HepG2 (cell line): ENCODE results near the gene INPP4B. TPM values are rescaled to one million over a fixed set of nuclear protein-coding genes. Genes with fewer than 3 reads are reported as not detected.

Experiments used
- ATAC-seq: fragments of 200-7000 bp; cut with Tn5 transposase; 3 replicates; pipeline ENCODE4 v1.9.1; 2020; ENCODE audit warnings: mild to moderate bottlenecking, moderate library complexity
- BruUV-seq: library from RNA; stranded (reverse); fragments of 400-500 nt; replicated peaks from 2 replicates; lab custom pipeline; 2021; lab: Mats Ljungman, UMichigan
- CTCF ChIA-PET: fragments of 300-600 bp; formaldehyde crosslinking; extraction: SDS; loops from one replicate; lab custom pipeline; 2021; ENCODE audit warnings: low total read pairs, inconsistent platforms, low intra/inter-chr PET ratio; lab: Yijun Ruan, JAX
- POLR2A ChIA-PET: fragments of 350-600 bp; sonication (Branson Sonifier 250); formaldehyde crosslinking; loops from one replicate; lab custom pipeline; 2020; ENCODE audit warnings: antibody characterized with exemption, inconsistent platforms; lab: Yijun Ruan, JAX
- DNase-seq: peaks from one replicate; pipeline ENCODE4 v3.0.0-alpha.2; 2015; ENCODE audit warnings: low spot score
- FAIRE-seq: peaks from 3 replicates; lab custom pipeline; 2011; peaks lifted over from hg19 to GRCh38; lab: Jason Lieb, UNC
- H2AFZ ChIP-seq: one replicate; pipeline ENCODE4 v1.6.1; 2011; ENCODE audit warnings: low read length, inconsistent platforms
- H3K27ac ChIP-seq: fragments of 300-600 bp; 3 replicates; pipeline ENCODE4 v1.8.0; 2011; ENCODE audit warnings: mixed run types, mild to moderate bottlenecking, mixed read lengths, low read length, inconsistent platforms; ENCODE audit not compliant: insufficient read depth; ENCODE audit errors: extremely low read length
- H3K27me3 ChIP-seq, 2 experiments: fragments of 200-600 bp in 1 of 2; 2 replicates in 1 of 2; 3 replicates in 1 of 2; pipeline versions ENCODE4 v1.6.0 to v1.8.0; 2011; ENCODE audit warnings: low read length in 2 of 2, mild to moderate bottlenecking in 2 of 2, moderate library complexity in 2 of 2, inconsistent platforms in 1 of 2; ENCODE audit not compliant: insufficient read depth in 2 of 2, control insufficient read depth in 1 of 2
- H3K36me3 ChIP-seq, 2 experiments: fragments of 200-600 bp in 1 of 2; replicated peaks in 1 of 2; 2 replicates in 1 of 2; 3 replicates in 1 of 2; pipeline versions ENCODE4 v1.5.1 to v1.8.0; 2011; ENCODE audit warnings: low read length in 2 of 2, inconsistent platforms in 1 of 2; ENCODE audit not compliant: insufficient read depth in 2 of 2, control insufficient read depth in 1 of 2
- H3K4me1 ChIP-seq: 2 replicates; pipeline ENCODE4 v1.5.1; 2012; ENCODE audit warnings: low read length, inconsistent platforms; ENCODE audit not compliant: insufficient read depth
- H3K4me2 ChIP-seq: 2 replicates; pipeline ENCODE4 v1.6.0; 2011; ENCODE audit warnings: low read depth, low read length, inconsistent platforms
- H3K4me3 ChIP-seq, 3 experiments: fragments of 200-600 bp in 1 of 3; sonication (generic), shearing (Covaris generic) in 1 of 3; replicated peaks in 1 of 3; 2 replicates each; pipeline ENCODE4 v1.5.1; 2011 to 2016; ENCODE audit warnings: low read length in 3 of 3, inconsistent platforms in 2 of 3, low read depth in 2 of 3, mild to moderate bottlenecking in 2 of 3, control low read depth in 1 of 3, mixed read lengths in 1 of 3; ENCODE audit not compliant: insufficient read depth in 1 of 3
- H3K79me2 ChIP-seq: one replicate; pipeline ENCODE4 v1.6.1; 2011; ENCODE audit warnings: low read length, inconsistent platforms; ENCODE audit not compliant: insufficient read depth
- H3K9ac ChIP-seq: 2 replicates; pipeline ENCODE4 v1.6.0; 2011; ENCODE audit warnings: mild to moderate bottlenecking, low read depth, low read length, inconsistent platforms; ENCODE audit not compliant: insufficient read depth
- H3K9me3 ChIP-seq: 2 replicates; pipeline ENCODE4 v1.5.1; 2012; ENCODE audit warnings: mild to moderate bottlenecking, low read length
- H4K20me1 ChIP-seq: 2 replicates; pipeline ENCODE4 v1.6.0; 2011; ENCODE audit warnings: inconsistent platforms, mild to moderate bottlenecking, low read length, moderate library complexity; ENCODE audit not compliant: insufficient read depth
- CSRNP1 ChIP-seq: sonication (generic); formaldehyde crosslinking; IDR thresholded peaks from 2 replicates; pipeline ENCODE4 v1.8.1; 2023; ENCODE audit warnings: mild to moderate bottlenecking, missing genetic modification reagents
- ELK4 ChIP-seq: sonication (generic); formaldehyde crosslinking; IDR thresholded peaks from 2 replicates; pipeline ENCODE4 v1.9.0; 2021; ENCODE audit warnings: missing genetic modification reagents, borderline replicate concordance
- FOXK1 ChIP-seq: sonication (generic); formaldehyde crosslinking; IDR thresholded peaks from 2 replicates; pipeline ENCODE4 v1.4.0; 2020; ENCODE audit warnings: low read depth, missing genetic modification reagents, borderline replicate concordance
- NKX3-1 ChIP-seq: sonication (generic); formaldehyde crosslinking; IDR thresholded peaks from 2 replicates; pipeline ENCODE4 v1.5.0; 2020; ENCODE audit warnings: missing genetic modification reagents
- RARG ChIP-seq: sonication (generic); formaldehyde crosslinking; IDR thresholded peaks from 2 replicates; pipeline ENCODE4 v1.4.0; 2020; ENCODE audit warnings: low read depth, mild to moderate bottlenecking, missing genetic modification reagents
- ZBTB4 ChIP-seq: sonication (generic); formaldehyde crosslinking; IDR thresholded peaks from 2 replicates; pipeline ENCODE4 v1.4.0; 2020; ENCODE audit warnings: missing genetic modification reagents, mild to moderate bottlenecking, borderline replicate concordance
- ZNF652 ChIP-seq: IDR thresholded peaks from 2 replicates; pipeline ENCODE4 v1.6.1; 2016; ENCODE audit warnings: low read depth, borderline replicate concordance
- WGBS: methylation state at CpG from one replicate; pipeline ENCODE4 v1.1.6; 2017; ENCODE audit warnings: low lambda C conversion rate; 5-methylcytosine and 5-hydroxymethylcytosine counted together
- in situ Hi-C: cut with HindIII; loops from 2 replicates; pipeline ENCODE4 v1.10.0; 2017; ENCODE audit warnings: low pct_unique_long_range_greater_than_20kb; ENCODE audit not compliant: extremely low pct_ligation_motif_present
- intact Hi-C: fragments of 100-400 bp; cut with micrococcal nuclease; formaldehyde crosslinking; loops from one replicate; pipeline ENCODE4 v1.10.0; 2022; ENCODE audit not compliant: unreplicated experiment
- polyA plus RNA-seq, 8 experiments: library from polyadenylated mRNA; depleted of rRNA in 3 of 8; stranded (reverse) in 7 of 8; unstranded in 1 of 8; fragments of >200 nt; fragmentation: Illumina TruSeq in 4 of 8; extraction: Trizol in 4 of 8; gene quantifications; 2 replicates each; pipeline versions ENCODE4 v1.2.1 to v1.2.3, GENCODE V29; 2011 to 2016; ENCODE audit warnings: low read depth in 4 of 8, missing spikeins in 1 of 8, mixed read lengths in 1 of 8; ENCODE audit not compliant: insufficient read depth in 1 of 8
- total RNA-seq, 5 experiments: library from RNA; depleted of rRNA; stranded (reverse); fragments of >200 nt; fragmentation: Illumina TruSeq; extraction: Trizol; gene quantifications; 2 replicates each; pipeline ENCODE4 v1.2.3, GENCODE V29; 2016; ENCODE audit warnings: low read depth in 1 of 5

Gene INPP4B
- total and polyA plus RNA-seq, 2 of the 13 experiments (the other 11 are each of a cell fraction or from before 2014, with no cell fraction given) = not detected

GRCh38 chr4:142092941-142093340 lies 753.2 kb downstream of the INPP4B start:
- no peaks in the 10 kb centered on the region for H3K27me3 ChIP-seq
- H3K9me3 ChIP-seq = no peaks in the 10 kb centered on the region
- 0% methylated on average over 1 of the region's 1 CpG for WGBS
- ATAC-seq (no peak), FAIRE-seq (no peak), DNase-seq (no peak)
- no peaks in the 10 kb centered on the region for H4K20me1 ChIP-seq
- no peak overlapping the region for H2AFZ ChIP-seq
- H3K9ac ChIP-seq = no peak overlapping the region
- no peaks in the 10 kb centered on the region for H3K4me1 ChIP-seq
- H3K79me2 ChIP-seq = no peaks in the 10 kb centered on the region
- H3K4me2 ChIP-seq = no peak overlapping the region
- no peak for TF ChIP-seq NKX3-1 (CRISPR knock-in tag)
- no peak for TF ChIP-seq ZNF652
- no peak for TF ChIP-seq ZBTB4 (CRISPR knock-in tag)
- TF ChIP-seq FOXK1 (CRISPR knock-in tag) = no peak
- no peak for TF ChIP-seq ELK4 (CRISPR knock-in tag)
- no peak for TF ChIP-seq RARG (CRISPR knock-in tag)
- no peak for TF ChIP-seq CSRNP1 (CRISPR knock-in tag)
- ChIA-PET POLR2A (no interaction called here), CTCF (no interaction called here)
- H3K4me3 ChIP-seq = no peak overlapping the region
- H3K27ac ChIP-seq = no peak overlapping the region
- BruUV-seq = no TSS peak
- H3K36me3 ChIP-seq = no peaks in the 10 kb centered on the region
- in situ Hi-C loops = no loop called here
- intact Hi-C loops = no loop called here
